Trophoblast cell (in vitro differentiated cells and primary cell): ENCODE measurements around the gene CDKN2C.

Experiments
- DNase-seq, 2 donors: peaks; one replicate each; pipeline ENCODE4 v3.0.0-alpha.2; 2016
- H2AFZ ChIP-seq: 2 replicates; pipeline ENCODE4 v1.6.1; 2013; ENCODE audit warnings: low read length, moderate library complexity, mild to moderate bottlenecking; ENCODE audit not compliant: insufficient read depth, poor library complexity
- H2AK5ac ChIP-seq: 2 replicates; pipeline ENCODE4 v1.6.1; 2013; ENCODE audit warnings: mild to moderate bottlenecking, low read length
- H2BK120ac ChIP-seq: 2 replicates; pipeline ENCODE4 v1.6.1; 2013; ENCODE audit warnings: low read length, mild to moderate bottlenecking, moderate library complexity; ENCODE audit not compliant: insufficient read depth, poor library complexity
- H2BK12ac ChIP-seq: 2 replicates; pipeline ENCODE4 v1.6.1; 2013; ENCODE audit warnings: mild to moderate bottlenecking, low read length, moderate library complexity
- H2BK5ac ChIP-seq: 2 replicates; pipeline ENCODE4 v1.6.1; 2013; ENCODE audit warnings: low read length, low read depth, moderate library complexity, mild to moderate bottlenecking; ENCODE audit not compliant: poor library complexity
- H3K14ac ChIP-seq: 2 replicates; pipeline ENCODE4 v1.6.1; 2013; ENCODE audit warnings: mild to moderate bottlenecking, low read length
- H3K18ac ChIP-seq: 2 replicates; pipeline ENCODE4 v1.6.1; 2013; ENCODE audit warnings: mild to moderate bottlenecking, low read length
- H3K23ac ChIP-seq: 2 replicates; pipeline ENCODE4 v1.6.1; 2013; ENCODE audit warnings: low read length
- H3K27ac ChIP-seq: 2 replicates; pipeline ENCODE4 v1.5.1; 2013; ENCODE audit warnings: low read depth, mild to moderate bottlenecking, inconsistent platforms, low read length, moderate library complexity
- H3K27me3 ChIP-seq: 2 replicates; pipeline ENCODE4 v1.6.1; 2013; ENCODE audit warnings: inconsistent platforms, mild to moderate bottlenecking, low read length, moderate library complexity; ENCODE audit not compliant: insufficient read depth
- H3K36me3 ChIP-seq, 2 experiments: 1 replicate in 1 of 2; 2 replicates in 1 of 2; pipeline ENCODE4 v1.6.1; 2013; ENCODE audit warnings: low read length in 2 of 2, mild to moderate bottlenecking in 2 of 2, moderate library complexity in 1 of 2; ENCODE audit not compliant: insufficient read depth in 2 of 2, control insufficient read depth in 1 of 2
- H3K4ac ChIP-seq: 2 replicates; pipeline ENCODE4 v1.6.1; 2013; ENCODE audit warnings: low read depth, mild to moderate bottlenecking, low read length, moderate library complexity
- H3K4me1 ChIP-seq, 2 experiments: 1 replicate in 1 of 2; 2 replicates in 1 of 2; pipeline ENCODE4 v1.6.1; 2013; ENCODE audit warnings: low read length in 2 of 2, mild to moderate bottlenecking in 2 of 2, moderate library complexity in 1 of 2; ENCODE audit not compliant: insufficient read depth in 2 of 2, control insufficient read depth in 1 of 2
- H3K4me2 ChIP-seq: 2 replicates; pipeline ENCODE4 v1.6.1; 2013; ENCODE audit warnings: inconsistent platforms, mild to moderate bottlenecking, low read length, moderate library complexity
- H3K4me3 ChIP-seq: 2 replicates; pipeline ENCODE4 v1.5.1; 2013; ENCODE audit warnings: mild to moderate bottlenecking, low read depth, low read length, inconsistent platforms
- H3K79me1 ChIP-seq: one replicate; pipeline ENCODE4 v1.6.1; 2013; ENCODE audit warnings: low read length
- H3K79me2 ChIP-seq: 2 replicates; pipeline ENCODE4 v1.6.1; 2013; ENCODE audit warnings: low read length, mild to moderate bottlenecking; ENCODE audit not compliant: control insufficient read depth, insufficient read depth, poor library complexity
- H3K9ac ChIP-seq: 2 replicates; pipeline ENCODE4 v1.6.1; 2013; ENCODE audit warnings: mild to moderate bottlenecking, low read length
- H3K9me3 ChIP-seq: 2 replicates; pipeline ENCODE4 v1.6.1; 2013; ENCODE audit warnings: low read depth, mild to moderate bottlenecking, control low read depth, inconsistent platforms, low read length; ENCODE audit not compliant: insufficient read depth
- H4K12ac ChIP-seq: 2 replicates; pipeline ENCODE4 v1.6.1; 2013; ENCODE audit warnings: low read depth, mild to moderate bottlenecking, low read length, moderate library complexity
- H4K8ac ChIP-seq: 2 replicates; pipeline ENCODE4 v1.6.1; 2013; ENCODE audit warnings: low read depth, mild to moderate bottlenecking, low read length, moderate library complexity
- H4K91ac ChIP-seq: one replicate; pipeline ENCODE4 v1.6.1; 2013; ENCODE audit warnings: low read depth, mild to moderate bottlenecking, low read length, moderate library complexity
- WGBS: extraction: QIAGEN DNeasy Blood & Tissue Kit; methylation state at CpG from one replicate; pipeline ENCODE4 v1.1.7; 2013; ENCODE audit warnings: missing lambda C conversion rate; ENCODE audit not compliant: insufficient read length, insufficient coverage; ENCODE audit errors: extremely low coverage; 5-methylcytosine and 5-hydroxymethylcytosine counted together

CDKN2C gene

GRCh38 chr1:50973255-50973654 lies 3.2 kb downstream of the CDKN2C start:
- H4K8ac ChIP-seq: no peak overlapping the region
- no CpG with 5 or more reads among the region's 1 CpG for WGBS
- DNase-seq: no peak

GRCh38 chr1:50973875-50974617 lies 4.0 kb downstream of the CDKN2C start:
- no peak overlapping the region for H4K12ac ChIP-seq
- H2BK5ac ChIP-seq: no peak overlapping the region
- peaks cover 11 to 13% of the 10 kb centered on the region in 2 experiments for H3K4me1 ChIP-seq
- no peak overlapping the region for H2BK120ac ChIP-seq
- H3K23ac ChIP-seq: no peak overlapping the region
- no peak overlapping the region for H4K8ac ChIP-seq
- no peak overlapping the region for H3K18ac ChIP-seq
- H3K27ac ChIP-seq: no peak overlapping the region
- H3K27me3 ChIP-seq: peaks cover 41% of the 10 kb centered on the region
- H3K4me3 ChIP-seq: no peak overlapping the region
- H4K91ac ChIP-seq: no peak overlapping the region
- no peak overlapping the region for H2BK12ac ChIP-seq
- no peak for DNase-seq
- no peak overlapping the region for H3K14ac ChIP-seq
- H3K9ac ChIP-seq: no peak overlapping the region
- no peaks in the 10 kb centered on the region for H3K36me3 ChIP-seq
- no CpG with 5 or more reads among the region's 13 CpGs for WGBS
- H3K79me1 ChIP-seq: peaks cover 2% of the 10 kb centered on the region
- H3K4me2 ChIP-seq: no peak overlapping the region
- H3K79me2 ChIP-seq: no peaks in the 10 kb centered on the region
- H2AK5ac ChIP-seq: no peak overlapping the region
- no peak overlapping the region for H2AFZ ChIP-seq
- H3K4ac ChIP-seq: no peak overlapping the region
- no peaks in the 10 kb centered on the region for H3K9me3 ChIP-seq

More at GRCh38 chr1:50973255-50973654, 3.2 kb downstream of the CDKN2C start:
- H3K79me1 ChIP-seq: peaks cover 2% of the 10 kb centered on the region
- no peak overlapping the region for H2BK12ac ChIP-seq
- no peak overlapping the region for H4K12ac ChIP-seq
- no peak overlapping the region for H2BK5ac ChIP-seq
- no peak overlapping the region for H3K23ac ChIP-seq
- H4K91ac ChIP-seq: no peak overlapping the region
- H3K9me3 ChIP-seq: no peaks in the 10 kb centered on the region
- no peaks in the 10 kb centered on the region for H3K79me2 ChIP-seq
- H3K27me3 ChIP-seq: peaks cover 33% of the 10 kb centered on the region
- no peak overlapping the region for H3K4ac ChIP-seq
- H3K4me1 ChIP-seq: peaks cover 14 to 16% of the 10 kb centered on the region in 2 experiments
- no peak overlapping the region for H2AFZ ChIP-seq
- no peak overlapping the region for H2BK120ac ChIP-seq
- no peak overlapping the region for H3K4me3 ChIP-seq
- no peak overlapping the region for H2AK5ac ChIP-seq
- no peak overlapping the region for H3K27ac ChIP-seq
- no peak overlapping the region for H3K9ac ChIP-seq
- H3K18ac ChIP-seq: no peak overlapping the region
- no peak overlapping the region for H3K14ac ChIP-seq
- H3K36me3 ChIP-seq: no peaks in the 10 kb centered on the region
- H3K4me2 ChIP-seq: no peak overlapping the region

- Histone ChIP-seq H3K27me3 (peaks cover 39% of the 10 kb centered on the region), H4K12ac (no peak overlapping the region), H3K4me1 (peaks cover 11 to 13% of the 10 kb centered on the region in 2 experiments), H2AK5ac (no peak overlapping the region), H4K91ac (no peak overlapping the region), H3K79me1 (no peaks in the 10 kb centered on the region), H3K14ac (no peak overlapping the region), H3K36me3 (no peaks in the 10 kb centered on the region), H2BK120ac (no peak overlapping the region), H3K18ac (no peak overlapping the region), H2BK5ac (no peak overlapping the region), H3K23ac (no peak overlapping the region), H3K4me2 (no peak overlapping the region), H2BK12ac (no peak overlapping the region), H3K79me2 (no peaks in the 10 kb centered on the region), H4K8ac (no peak overlapping the region), H3K4ac (no peak overlapping the region), H3K4me3 (no peak overlapping the region), H2AFZ (no peak overlapping the region), H3K9ac (no peak overlapping the region), H3K9me3 (no peaks in the 10 kb centered on the region), H3K27ac (no peak overlapping the region)
- DNase-seq: no peak
- no CpG with 5 or more reads among the region's 1 CpG for WGBS
These were observed 4.5 kb downstream of the CDKN2C start for GRCh38 chr1:50974618-50974935.

GRCh38 chr1:50975436-50975835 lies 5.4 kb downstream of the CDKN2C start:
- no peak overlapping the region for H3K18ac ChIP-seq
- peaks cover 35% of the 10 kb centered on the region for H3K27me3 ChIP-seq
- H2BK12ac ChIP-seq: no peak overlapping the region
- WGBS: no CpG with 5 or more reads among the region's 1 CpG
- no peak overlapping the region for H2AK5ac ChIP-seq
- H3K23ac ChIP-seq: no peak overlapping the region
- no peak overlapping the region for H4K12ac ChIP-seq
- DNase-seq: no peak
- no peak overlapping the region for H4K8ac ChIP-seq
- H3K4me2 ChIP-seq: no peak overlapping the region
- H3K4me1 ChIP-seq: peaks cover 6 to 7% of the 10 kb centered on the region in 2 experiments
- no peak overlapping the region for H3K14ac ChIP-seq
- no peak overlapping the region for H4K91ac ChIP-seq
- H3K27ac ChIP-seq: no peak overlapping the region
- H3K79me1 ChIP-seq: no peaks in the 10 kb centered on the region
- no peak overlapping the region for H2BK120ac ChIP-seq
- no peaks in the 10 kb centered on the region for H3K9me3 ChIP-seq
- no peak overlapping the region for H3K4me3 ChIP-seq
- H3K36me3 ChIP-seq: no peaks in the 10 kb centered on the region
- H3K9ac ChIP-seq: no peak overlapping the region
- no peak overlapping the region for H2BK5ac ChIP-seq
- H3K4ac ChIP-seq: no peak overlapping the region
- H3K79me2 ChIP-seq: no peaks in the 10 kb centered on the region
- H2AFZ ChIP-seq: no peak overlapping the region
